Astrocyte of the cerebellum (primary cell): ENCODE results near the gene ZP3.
"Not testable (repeated sequence)": the region's sequence is repeated elsewhere in the genome, so short reads cannot be mapped to it uniquely, and the experiment has no call there.

Experiments
- DNase-seq: peaks from one replicate; pipeline ENCODE4 v3.0.0-alpha.2; 2011; ENCODE audit warnings: low read depth
- H3K4me3 ChIP-seq: 2 replicates; pipeline ENCODE4 v1.5.1; 2011; ENCODE audit warnings: mild to moderate bottlenecking, low read depth, low read length, moderate library complexity
- in situ Hi-C: cut with HindIII; loops from 2 replicates; pipeline ENCODE4 v1.10.0; 2017; ENCODE audit warnings: low sequenced_read_pairs
- TF ChIP-seq, protein P1 (sequence below): IDR thresholded peaks from 2 replicates; pipeline ENCODE4 v1.5.1; 2012; ENCODE audit warnings: low read length, low read depth, moderate library complexity, mild to moderate bottlenecking; ENCODE audit errors: missing control alignments

The ZP3 gene

DNA sequence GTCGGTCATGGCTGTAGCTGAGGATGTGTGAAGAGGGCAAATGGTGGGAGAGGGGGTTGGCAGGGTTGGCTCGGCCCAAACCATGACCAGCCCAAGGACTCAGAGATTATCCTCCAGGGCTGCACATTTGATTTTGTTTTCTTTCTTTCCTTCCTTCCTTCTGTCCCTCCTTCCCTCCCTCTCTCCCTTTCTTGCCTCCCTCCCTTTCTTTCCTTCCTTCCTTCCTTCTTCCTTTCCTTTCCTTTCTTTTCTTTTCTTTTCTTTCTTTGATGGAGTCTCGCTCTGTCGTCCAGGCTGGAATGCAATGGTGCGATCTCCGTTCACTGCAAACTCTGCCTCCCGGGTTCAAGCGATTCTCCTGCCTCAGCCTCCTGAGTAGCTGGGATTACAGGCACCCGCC, 19.0 kb upstream of the ZP3 start:
- in situ Hi-C loops, result no loop called here
- H3K4me3 ChIP-seq, result no peak overlapping the region
- TF ChIP-seq, protein P1, sequence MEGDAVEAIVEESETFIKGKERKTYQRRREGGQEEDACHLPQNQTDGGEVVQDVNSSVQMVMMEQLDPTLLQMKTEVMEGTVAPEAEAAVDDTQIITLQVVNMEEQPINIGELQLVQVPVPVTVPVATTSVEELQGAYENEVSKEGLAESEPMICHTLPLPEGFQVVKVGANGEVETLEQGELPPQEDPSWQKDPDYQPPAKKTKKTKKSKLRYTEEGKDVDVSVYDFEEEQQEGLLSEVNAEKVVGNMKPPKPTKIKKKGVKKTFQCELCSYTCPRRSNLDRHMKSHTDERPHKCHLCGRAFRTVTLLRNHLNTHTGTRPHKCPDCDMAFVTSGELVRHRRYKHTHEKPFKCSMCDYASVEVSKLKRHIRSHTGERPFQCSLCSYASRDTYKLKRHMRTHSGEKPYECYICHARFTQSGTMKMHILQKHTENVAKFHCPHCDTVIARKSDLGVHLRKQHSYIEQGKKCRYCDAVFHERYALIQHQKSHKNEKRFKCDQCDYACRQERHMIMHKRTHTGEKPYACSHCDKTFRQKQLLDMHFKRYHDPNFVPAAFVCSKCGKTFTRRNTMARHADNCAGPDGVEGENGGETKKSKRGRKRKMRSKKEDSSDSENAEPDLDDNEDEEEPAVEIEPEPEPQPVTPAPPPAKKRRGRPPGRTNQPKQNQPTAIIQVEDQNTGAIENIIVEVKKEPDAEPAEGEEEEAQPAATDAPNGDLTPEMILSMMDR, result no peak
- no peak for DNase-seq

DNA sequence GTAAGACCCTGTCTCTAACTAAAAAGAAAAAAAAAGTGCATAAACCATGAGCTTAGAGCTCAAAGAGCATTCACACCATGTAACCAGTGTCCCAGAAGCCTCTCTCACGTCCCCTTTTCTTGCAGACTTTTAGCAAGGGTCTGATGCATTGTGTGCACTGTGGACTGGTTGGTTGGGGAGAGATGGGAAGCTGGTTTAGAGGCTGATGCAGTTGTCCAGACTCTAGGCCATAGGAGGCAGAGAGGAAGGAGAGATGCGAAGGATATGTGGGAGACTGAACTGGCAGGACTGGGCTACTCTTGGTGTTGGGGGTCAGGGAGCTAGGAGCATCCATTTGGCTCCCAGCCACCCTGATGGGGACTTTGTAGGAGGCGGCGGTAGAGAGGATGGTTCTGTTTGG, 17.0 kb upstream of the ZP3 start:
- no peak for DNase-seq
- in situ Hi-C loops, result no loop called here
- TF ChIP-seq, protein P1, result no peak
- H3K4me3 ChIP-seq, result no peak overlapping the region

DNA sequence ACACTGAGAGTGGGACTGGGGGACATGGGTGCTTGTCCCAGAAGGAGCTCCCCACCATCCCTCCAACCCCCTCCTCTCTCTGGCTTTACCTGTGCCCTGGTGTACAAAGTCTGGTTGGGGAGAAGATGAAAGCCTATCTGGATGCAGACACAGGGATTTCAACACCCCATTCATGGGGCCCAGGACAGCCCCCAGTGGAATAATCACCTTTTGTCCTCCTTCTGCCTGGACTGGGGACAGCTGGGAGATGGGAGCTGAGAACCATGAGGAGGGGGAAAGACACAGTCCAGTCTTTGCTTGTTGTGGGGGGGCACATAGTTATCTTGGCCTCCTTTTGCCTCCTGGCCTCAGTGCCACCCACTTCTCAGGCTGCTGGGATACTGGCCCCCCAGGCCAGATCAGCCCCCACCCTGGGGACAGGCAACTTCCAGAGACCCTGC, 16.6 kb upstream of the ZP3 start:
- in situ Hi-C loops, result no loop called here
- TF ChIP-seq, protein P1, result no peak
- no peak for DNase-seq

DNA sequence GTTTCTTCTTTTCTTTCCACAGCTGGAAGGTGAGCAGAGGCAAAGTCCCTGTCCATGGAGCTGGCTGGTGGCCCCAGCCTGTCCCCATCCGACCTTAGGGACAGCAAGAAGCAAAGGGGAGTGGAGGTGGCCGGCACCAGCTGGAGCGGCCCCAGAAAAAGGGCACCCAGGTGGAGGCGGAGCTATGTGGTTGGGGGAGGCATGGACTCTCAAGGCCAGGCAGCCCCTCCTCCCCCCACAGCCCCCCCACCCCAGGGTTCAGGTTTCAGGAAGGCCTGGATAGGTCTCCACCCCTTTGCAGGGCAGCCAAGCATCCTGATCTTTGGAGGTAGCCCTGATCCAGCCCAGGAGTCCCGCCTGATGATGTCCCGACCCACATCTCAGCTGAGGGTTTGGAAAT, 15.2 kb upstream of the ZP3 start, which contains the start of gene SSC4D:
Gene SSC4D (minus strand): TSS at position 161 of the 400 bp plus-strand sequence. CDS start 5,258 bp downstream, outside the sequence.
- in situ Hi-C loops, result no loop called here
- no peak within 1 kb of the TSS for H3K4me3 ChIP-seq
- no peak for DNase-seq
- TF ChIP-seq, protein P1, result no peak

More for the DNA sequence above, 16.6 kb upstream of the ZP3 start:
- H3K4me3 ChIP-seq, result no peak overlapping the region

DNA sequence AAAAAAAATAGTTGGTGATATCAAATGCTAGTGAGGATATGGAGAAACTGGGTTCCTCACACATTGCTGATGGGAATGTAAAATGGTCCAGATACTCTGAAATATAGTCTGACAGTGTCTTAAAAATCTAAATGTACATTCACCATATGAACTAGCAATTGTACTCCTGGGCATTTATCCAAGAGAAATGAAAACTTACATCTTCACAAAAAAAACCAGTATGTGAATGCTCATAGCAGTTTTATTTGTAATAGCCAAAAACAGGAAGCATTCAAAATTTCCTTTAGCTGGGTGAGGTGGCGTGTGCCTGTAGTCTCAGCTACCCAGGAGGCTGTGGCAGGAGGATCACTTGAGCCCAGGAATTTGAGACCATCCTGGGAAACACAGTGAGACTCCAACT, 13.1 kb upstream of the ZP3 start:
- TF ChIP-seq, protein P1, result no peak
- DNase-seq, result no peak
- no peak overlapping the region for H3K4me3 ChIP-seq
- in situ Hi-C loops, result no loop called here

DNA sequence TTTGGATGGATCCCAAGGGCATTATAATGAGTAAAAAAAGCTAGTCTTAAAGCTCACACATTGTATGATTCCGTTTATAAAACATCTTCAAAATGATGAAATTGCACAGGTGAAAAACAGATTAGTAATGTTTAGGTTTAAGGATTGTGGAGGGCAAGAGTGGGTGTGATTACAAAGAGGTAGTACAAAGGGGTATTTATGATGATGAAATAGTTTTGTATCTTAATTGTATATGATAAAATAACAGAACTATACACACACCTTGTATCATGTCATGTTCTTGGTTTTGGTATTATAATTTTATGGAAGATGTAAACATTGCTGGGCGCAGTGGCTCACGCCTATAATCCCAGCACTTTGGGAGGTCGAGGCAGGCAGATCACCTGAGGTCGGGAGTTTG, 12.5 kb upstream of the ZP3 start:
- no peak for DNase-seq
- TF ChIP-seq, protein P1, result no peak
- no peak overlapping the region for H3K4me3 ChIP-seq
- in situ Hi-C loops, result no loop called here

DNA sequence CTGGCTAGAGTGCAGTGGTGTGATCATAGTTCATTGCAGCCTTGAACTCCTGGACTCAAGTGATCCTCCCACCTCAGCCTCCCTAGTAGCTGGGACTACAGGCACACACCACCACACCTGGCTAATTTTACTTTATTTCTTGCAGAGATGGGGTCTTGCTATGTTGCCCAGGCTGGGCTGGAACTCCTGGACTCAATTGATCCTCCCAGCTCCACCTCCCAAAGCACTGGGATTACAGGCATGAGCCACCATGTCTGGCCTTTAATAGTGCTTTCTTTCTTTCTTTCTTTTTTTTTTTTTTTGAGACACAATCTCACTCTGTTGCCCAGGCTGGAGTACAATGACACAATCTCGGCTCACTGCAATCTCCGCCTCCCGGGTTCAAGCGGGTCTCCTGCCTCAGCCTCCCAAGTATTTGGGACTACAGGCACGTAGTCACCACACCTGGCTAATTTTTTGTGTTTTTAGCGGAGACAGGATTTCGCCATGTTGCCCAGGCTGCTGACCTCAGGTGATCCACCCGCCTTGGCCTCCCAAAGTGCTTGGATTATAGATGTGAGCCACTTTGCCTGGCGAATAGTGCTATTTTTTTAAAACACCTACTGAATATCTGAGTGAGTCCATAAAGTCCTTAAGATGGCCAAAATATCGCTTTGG, 7.0 kb upstream of the ZP3 start:
- DNase-seq, H3K4me3 ChIP-seq, in situ Hi-C loops: not testable (repeated sequence)

DNA sequence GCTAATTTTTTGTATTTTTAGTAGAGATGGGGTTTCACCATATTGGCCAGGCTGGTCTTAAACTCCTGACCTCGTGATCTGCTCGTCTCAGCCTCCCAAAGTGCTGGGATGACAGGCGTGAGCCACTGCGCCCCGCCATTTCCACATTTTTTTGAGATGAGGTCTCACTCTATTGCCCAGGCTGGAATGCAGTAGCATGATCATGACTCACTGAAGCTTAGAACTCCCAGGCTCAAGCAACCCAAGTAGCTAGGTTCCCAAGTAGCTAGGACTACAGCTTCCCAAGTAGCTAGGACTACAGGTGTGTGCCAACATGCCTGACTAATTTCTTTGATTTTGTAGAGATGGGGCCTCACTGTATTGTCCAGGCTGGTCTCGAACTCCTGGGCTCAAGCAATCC, 3.7 kb upstream of the ZP3 start:
- H3K4me3 ChIP-seq, in situ Hi-C loops: not testable (repeated sequence)
- DNase-seq, result peak; percentile 80
